Tibial nerve (tissue), 4 donors: ENCODE measurements around the gene DQX1. TPM values are rescaled to one million over a fixed set of nuclear protein-coding genes. Genes with fewer than 3 reads are reported as not detected.

Experiments used
- DNase-seq, 2 donors: peaks; one replicate each; pipeline ENCODE4 v3.0.0-alpha.2; 2019; ENCODE audit warnings: low spot score in 2 of 2
- H3K27ac ChIP-seq, 4 donors: fragments of 200-600 bp; sonication (generic) in 3 of 4; one replicate each; pipeline ENCODE4 v1.5.1; 2017 to 2019; ENCODE audit warnings: mild to moderate bottlenecking in 1 of 4
- H3K27me3 ChIP-seq, 2 donors: fragments of 200-600 bp; sonication (generic) in 1 of 2; one replicate each; pipeline versions ENCODE4 v1.5.1 to v1.6.0; 2017 to 2019
- H3K36me3 ChIP-seq, 3 donors: fragments of 200-600 bp; sonication (generic); one replicate each; pipeline ENCODE4 v1.5.1; 2018 to 2019
- H3K4me1 ChIP-seq, 4 donors: fragments of 200-600 bp; sonication (generic) in 3 of 4; one replicate each; pipeline ENCODE4 v1.5.1; 2017 to 2019
- H3K4me3 ChIP-seq, 4 donors: fragments of 200-600 bp; sonication (generic) in 3 of 4; one replicate each; pipeline ENCODE4 v1.5.1; 2017 to 2019; ENCODE audit warnings: mild to moderate bottlenecking in 1 of 4, moderate library complexity in 1 of 4
- H3K9me3 ChIP-seq, 4 donors: fragments of 200-600 bp; sonication (generic) in 3 of 4; one replicate each; pipeline ENCODE4 v1.5.1; 2017 to 2019
- CTCF ChIP-seq, 5 experiments: fragments of 200-600 bp in 3 of 5; fragments of 450-650 bp in 2 of 5; sonication (generic) in 3 of 5; IDR thresholded peaks; one replicate each; pipeline ENCODE4 v1.5.1; 2016 to 2019; ENCODE audit warnings: antibody characterized with exemption in 5 of 5, mild to moderate bottlenecking in 3 of 5, moderate library complexity in 2 of 5
- EP300 ChIP-seq, 2 donors: sonication (generic); formaldehyde crosslinking; IDR thresholded peaks; one replicate each; pipeline ENCODE4 v1.6.1; 2017; ENCODE audit warnings: antibody characterized with exemption in 2 of 2, mild to moderate bottlenecking in 1 of 2
- POLR2A ChIP-seq, 2 donors: fragments of 450-650 bp; IDR thresholded peaks; one replicate each; pipeline ENCODE4 v1.6.1; 2017; ENCODE audit warnings: antibody characterized with exemption in 2 of 2, mild to moderate bottlenecking in 2 of 2, moderate library complexity in 2 of 2
- WGBS, 2 donors: methylation state at CpG; one replicate each; pipeline ENCODE4 v1.1.5; 2018; 5-methylcytosine and 5-hydroxymethylcytosine counted together
- total RNA-seq, 4 donors: library from RNA; depleted of rRNA; stranded (reverse); fragments of >200 nt; gene quantifications; one replicate each; pipeline ENCODE4 v1.1.0, GENCODE V29; 2016

The DQX1 gene
- total RNA-seq, 4 donors from 2014 or later, result 6.9 TPM; not detected in 3

- Histone ChIP-seq H3K27me3 (no peaks in the 10 kb centered on the region), H3K9me3 (no peaks in the 10 kb centered on the region), H3K27ac (no peak overlapping the region), H3K4me3 (no peak overlapping the region), H3K36me3 (peaks cover 0 to 6% (median 0%) of the 10 kb centered on the region in 3 donors), H3K4me1 (peaks cover 0 to 14% (median 9%) of the 10 kb centered on the region in 4 donors)
- DNase-seq, result no peak
- 92% methylated on average over 3 of the region's 3 CpGs for WGBS, 2 donors
- no peak for TF ChIP-seq CTCF (IDR thresholded peaks at IDR 0.05)
- no peak for TF ChIP-seq POLR2A (IDR thresholded peaks at IDR 0.05)
- TF ChIP-seq EP300 (IDR thresholded peaks at IDR 0.05), result no peak
These were observed 18.6 kb upstream of the DQX1 start for GRCh38 chr2:74544634-74545033.

GRCh38 chr2:74542978-74543377 is 16.9 kb upstream of the DQX1 start:
- DNase-seq, result no peak
- no peak overlapping the region for H3K27ac ChIP-seq
- no peaks in the 10 kb centered on the region for H3K4me1 ChIP-seq
- no peaks in the 10 kb centered on the region for H3K27me3 ChIP-seq
- TF ChIP-seq EP300 (IDR thresholded peaks at IDR 0.05) (no peak), CTCF (IDR thresholded peaks at IDR 0.05) (no peak), POLR2A (IDR thresholded peaks at IDR 0.05) (no peak)
- no peaks in the 10 kb centered on the region for H3K9me3 ChIP-seq
- peaks cover 0 to 6% (median 0%) of the 10 kb centered on the region in 3 donors for H3K36me3 ChIP-seq
- no peak overlapping the region for H3K4me3 ChIP-seq
- WGBS, 2 donors, result 64 to 78% methylated on average over 1 of the region's 1 CpG

DNA sequence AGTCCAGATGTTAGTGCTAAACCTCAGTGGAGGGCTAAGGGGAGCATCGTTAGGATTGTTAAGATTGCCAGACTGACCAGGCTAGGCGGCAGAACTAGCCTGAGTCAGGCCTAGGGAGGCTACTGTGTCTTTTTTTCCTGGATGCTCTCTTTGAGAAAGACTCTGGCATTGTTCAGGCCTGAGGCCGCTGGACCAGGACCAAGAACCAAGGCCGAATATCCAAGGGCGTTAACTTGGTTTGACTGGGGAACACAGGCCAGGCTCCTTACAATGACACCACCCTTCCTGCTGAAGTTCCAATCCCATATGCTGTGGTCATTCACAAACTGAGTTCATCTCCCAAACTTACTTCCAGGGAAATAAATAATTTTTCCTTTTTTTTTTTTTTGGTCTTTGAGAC is 14.3 kb upstream of the DQX1 start:
- Histone ChIP-seq H3K4me1 (no peaks in the 10 kb centered on the region), H3K27ac (peak overlapping the region in 1 of 4 donors; percentile 36), H3K27me3 (no peaks in the 10 kb centered on the region), H3K4me3 (no peak overlapping the region), H3K36me3 (peaks cover 0 to 8% (median 0%) of the 10 kb centered on the region in 3 donors), H3K9me3 (no peaks in the 10 kb centered on the region)
- peak in 1 of 2 donors; percentile 48 for DNase-seq
- WGBS, 2 donors, result 69 to 73% methylated on average over 5 of the region's 5 CpGs
- TF ChIP-seq CTCF (IDR thresholded peaks at IDR 0.05) (no peak), POLR2A (IDR thresholded peaks at IDR 0.05) (no peak), EP300 (IDR thresholded peaks at IDR 0.05) (no peak)

GRCh38 chr2:74538881-74539339 is 12.9 kb upstream of the DQX1 start:
- Histone ChIP-seq H3K4me3 (no peak overlapping the region), H3K36me3 (peaks cover 0 to 21% (median 0%) of the 10 kb centered on the region in 3 donors), H3K27ac (no peak overlapping the region), H3K9me3 (no peaks in the 10 kb centered on the region), H3K4me1 (no peaks in the 10 kb centered on the region), H3K27me3 (no peaks in the 10 kb centered on the region)
- no peak for DNase-seq
- TF ChIP-seq CTCF (IDR thresholded peaks at IDR 0.05) (no peak), EP300 (IDR thresholded peaks at IDR 0.05) (no peak), POLR2A (IDR thresholded peaks at IDR 0.05) (no peak)
- WGBS, 2 donors, result 75% methylated on average over 7 of the region's 7 CpGs

DNA sequence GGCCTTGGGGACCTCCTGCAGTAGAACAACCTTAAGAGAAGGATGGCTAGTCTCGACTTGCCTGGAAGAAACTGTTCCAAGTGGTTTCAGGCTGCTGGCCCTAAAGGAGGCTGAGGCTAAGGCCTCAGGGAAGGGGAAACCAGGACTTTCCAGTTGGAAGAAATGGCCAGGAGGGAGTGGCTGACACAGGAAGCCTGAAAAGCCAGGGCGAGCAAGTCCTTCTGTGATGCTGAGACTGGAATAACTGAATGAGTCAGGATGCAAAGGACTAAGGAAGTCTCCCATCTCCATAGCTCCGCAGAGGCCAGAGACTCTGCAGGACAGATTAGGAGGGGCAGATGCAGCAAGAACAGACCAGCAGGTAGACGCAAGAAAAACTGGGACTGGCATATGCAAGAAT is 11.1 kb upstream of the DQX1 start:
- Histone ChIP-seq H3K4me1 (no peaks in the 10 kb centered on the region), H3K4me3 (no peak overlapping the region), H3K27ac (no peak overlapping the region), H3K9me3 (no peaks in the 10 kb centered on the region), H3K36me3 (peaks cover 0 to 37% (median 0%) of the 10 kb centered on the region in 3 donors), H3K27me3 (no peaks in the 10 kb centered on the region)
- no peak for DNase-seq
- 57 to 70% methylated on average over 4 of the region's 4 CpGs for WGBS, 2 donors
- TF ChIP-seq CTCF (IDR thresholded peaks at IDR 0.05) (no peak), EP300 (IDR thresholded peaks at IDR 0.05) (no peak), POLR2A (IDR thresholded peaks at IDR 0.05) (no peak)
